ENCODE results near the gene HBEGF.

GRCh38 chr5:140357726-140358093 lies 11.3 kb upstream of the HBEGF start:
- TF ChIP-seq CTCF (conservative IDR thresholded peaks at IDR 0.05) (peak; percentile 96), ZFX (IDR thresholded peaks at IDR 0.05) (no peak)

All from C4-2B (cell line).